Measurements from ENCODE around the gene NOS3. TPM values are rescaled to one million over a fixed set of nuclear protein-coding genes. Genes with fewer than 3 reads are reported as not detected.

The NOS3 gene
- total and polyA plus RNA-seq, 11 donors: 8.9 to 49.4 (median 17.3) TPM

DNA sequence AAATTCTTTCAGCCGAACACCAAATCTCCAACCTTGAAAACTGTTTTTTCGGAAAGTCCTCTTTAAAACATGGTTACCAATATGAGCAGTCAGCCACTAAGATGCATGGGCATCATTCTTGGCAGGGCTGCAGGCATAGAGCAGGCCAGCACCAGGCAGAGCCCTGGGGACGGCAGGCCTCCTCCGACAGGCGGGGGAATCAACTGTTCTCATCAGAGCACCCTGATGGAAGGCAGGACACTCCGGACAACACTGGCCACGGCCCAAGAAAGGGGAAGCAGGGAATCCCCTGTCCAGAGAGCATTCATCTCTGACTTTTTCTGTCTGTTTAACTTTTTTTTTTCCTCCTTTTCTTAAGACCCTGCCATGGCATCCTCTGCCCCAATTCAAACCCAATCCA lies 1.4 kb upstream of the NOS3 start:
- TF ChIP-seq, protein P1, sequence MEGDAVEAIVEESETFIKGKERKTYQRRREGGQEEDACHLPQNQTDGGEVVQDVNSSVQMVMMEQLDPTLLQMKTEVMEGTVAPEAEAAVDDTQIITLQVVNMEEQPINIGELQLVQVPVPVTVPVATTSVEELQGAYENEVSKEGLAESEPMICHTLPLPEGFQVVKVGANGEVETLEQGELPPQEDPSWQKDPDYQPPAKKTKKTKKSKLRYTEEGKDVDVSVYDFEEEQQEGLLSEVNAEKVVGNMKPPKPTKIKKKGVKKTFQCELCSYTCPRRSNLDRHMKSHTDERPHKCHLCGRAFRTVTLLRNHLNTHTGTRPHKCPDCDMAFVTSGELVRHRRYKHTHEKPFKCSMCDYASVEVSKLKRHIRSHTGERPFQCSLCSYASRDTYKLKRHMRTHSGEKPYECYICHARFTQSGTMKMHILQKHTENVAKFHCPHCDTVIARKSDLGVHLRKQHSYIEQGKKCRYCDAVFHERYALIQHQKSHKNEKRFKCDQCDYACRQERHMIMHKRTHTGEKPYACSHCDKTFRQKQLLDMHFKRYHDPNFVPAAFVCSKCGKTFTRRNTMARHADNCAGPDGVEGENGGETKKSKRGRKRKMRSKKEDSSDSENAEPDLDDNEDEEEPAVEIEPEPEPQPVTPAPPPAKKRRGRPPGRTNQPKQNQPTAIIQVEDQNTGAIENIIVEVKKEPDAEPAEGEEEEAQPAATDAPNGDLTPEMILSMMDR (IDR thresholded peaks at IDR 0.05): no peak
- TF ChIP-seq POLR2A (IDR thresholded peaks at IDR 0.05): no peak
- Histone ChIP-seq H3K27ac (peak overlapping the region in 11 of 12 donors; percentile 6 to 93 (median 81)), H3K27me3 (peaks cover 0 to 4% (median 0%) of the 10 kb centered on the region in 9 donors), H3K9me3 (peaks cover 0 to 5% (median 0%) of the 10 kb centered on the region in 12 donors), H3K4me1 (peaks cover 0 to 62% (median 27%) of the 10 kb centered on the region in 12 donors), H3K4me3 (peak overlapping the region in 1 of 12 donors; percentile 15), H3K36me3 (no peaks in the 10 kb centered on the region)
- peak in 1 of 5 donors; percentile 34 for DNase-seq
- intact Hi-C loops (cut with DNase I): loop anchor here in 8 of 10 donors (2.0 to 10.0 kb wide), 8 partner anchors 25 to 212 kb away; no protein-coding TSS in a partner anchor
- WGBS, 4 donors: 28 to 35% (median 31%) methylated on average over 7 of the region's 7 CpGs
- ATAC-seq: no peak

DNA sequence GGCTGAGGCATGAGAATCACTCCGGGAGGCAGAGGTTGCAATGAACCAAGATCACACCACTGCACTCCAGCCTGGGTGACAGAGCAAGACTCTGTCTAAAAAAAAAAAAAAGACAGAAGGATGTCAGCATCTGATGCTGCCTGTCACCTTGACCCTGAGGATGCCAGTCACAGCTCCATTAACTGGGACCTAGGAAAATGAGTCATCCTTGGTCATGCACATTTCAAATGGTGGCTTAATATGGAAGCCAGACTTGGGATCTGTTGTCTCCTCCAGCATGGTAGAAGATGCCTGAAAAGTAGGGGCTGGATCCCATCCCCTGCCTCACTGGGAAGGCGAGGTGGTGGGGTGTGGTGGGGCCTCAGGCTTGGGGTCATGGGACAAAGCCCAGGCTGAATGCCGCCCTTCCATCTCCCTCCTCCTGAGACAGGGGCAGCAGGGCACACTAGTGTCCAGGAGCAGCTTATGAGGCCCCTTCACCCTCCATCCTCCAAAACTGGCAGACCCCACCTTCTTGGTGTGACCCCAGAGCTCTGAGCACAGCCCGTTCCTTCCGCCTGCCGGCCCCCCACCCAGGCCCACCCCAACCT lies 1.3 kb downstream of the NOS3 start:
- 68 to 86% (median 76%) methylated on average over 6 of the region's 6 CpGs for WGBS, 4 donors
- intact Hi-C loops (cut with DNase I): loop anchor here in 1 of 10 donors (5.0 kb wide), 1 partner anchor 205 kb away; no protein-coding TSS in a partner anchor
- DNase-seq: peak in 1 of 5 donors; percentile 37

DNA sequence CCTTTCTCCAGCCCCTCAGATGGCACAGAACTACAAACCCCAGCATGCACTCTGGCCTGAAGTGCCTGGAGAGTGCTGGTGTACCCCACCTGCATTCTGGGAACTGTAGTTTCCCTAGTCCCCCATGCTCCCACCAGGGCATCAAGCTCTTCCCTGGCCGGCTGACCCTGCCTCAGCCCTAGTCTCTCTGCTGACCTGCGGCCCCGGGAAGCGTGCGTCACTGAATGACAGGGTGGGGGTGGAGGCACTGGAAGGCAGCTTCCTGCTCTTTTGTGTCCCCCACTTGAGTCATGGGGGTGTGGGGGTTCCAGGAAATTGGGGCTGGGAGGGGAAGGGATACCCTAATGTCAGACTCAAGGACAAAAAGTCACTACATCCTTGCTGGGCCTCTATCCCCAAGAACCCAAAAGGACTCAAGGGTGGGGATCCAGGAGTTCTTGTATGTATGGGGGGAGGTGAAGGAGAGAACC lies 2.1 kb downstream of the NOS3 start:
- Histone ChIP-seq H3K9me3 (peaks cover 0 to 5% (median 0%) of the 10 kb centered on the region in 12 donors), H3K4me1 (peaks cover 0 to 71% (median 36%) of the 10 kb centered on the region in 12 donors), H3K27me3 (no peaks in the 10 kb centered on the region), H3K27ac (peak overlapping the region; percentile 66 to 92 (median 82)), H3K4me3 (peak overlapping the region in 7 of 12 donors; percentile 31 to 65 (median 58)), H3K36me3 (peaks cover 0 to 6% (median 0%) of the 10 kb centered on the region in 9 donors)
- peak; percentile 65 to 84 (median 74) for DNase-seq
- WGBS, 4 donors: 31 to 36% (median 32%) methylated on average over 5 of the region's 5 CpGs
- peak; percentile 34 to 63 (median 57) for ATAC-seq
- TF ChIP-seq, protein P1 (IDR thresholded peaks at IDR 0.05): no peak
- no peak for TF ChIP-seq POLR2A (IDR thresholded peaks at IDR 0.05)
- intact Hi-C loops (cut with DNase I): loop anchor here in 1 of 10 donors (5.0 kb wide), 1 partner anchor 206 kb away; no protein-coding TSS in a partner anchor

More for the DNA sequence above, 1.3 kb downstream of the NOS3 start:
- Histone ChIP-seq H3K4me3 (no peak overlapping the region), H3K36me3 (no peaks in the 10 kb centered on the region), H3K27ac (peak overlapping the region in 11 of 12 donors; percentile 66 to 92 (median 82)), H3K9me3 (peaks cover 0 to 5% (median 0%) of the 10 kb centered on the region in 12 donors), H3K27me3 (no peaks in the 10 kb centered on the region), H3K4me1 (peaks cover 0 to 68% (median 36%) of the 10 kb centered on the region in 12 donors)
- TF ChIP-seq, protein P1 (IDR thresholded peaks at IDR 0.05): no peak
- TF ChIP-seq POLR2A (IDR thresholded peaks at IDR 0.05): no peak
- no peak for ATAC-seq

DNA sequence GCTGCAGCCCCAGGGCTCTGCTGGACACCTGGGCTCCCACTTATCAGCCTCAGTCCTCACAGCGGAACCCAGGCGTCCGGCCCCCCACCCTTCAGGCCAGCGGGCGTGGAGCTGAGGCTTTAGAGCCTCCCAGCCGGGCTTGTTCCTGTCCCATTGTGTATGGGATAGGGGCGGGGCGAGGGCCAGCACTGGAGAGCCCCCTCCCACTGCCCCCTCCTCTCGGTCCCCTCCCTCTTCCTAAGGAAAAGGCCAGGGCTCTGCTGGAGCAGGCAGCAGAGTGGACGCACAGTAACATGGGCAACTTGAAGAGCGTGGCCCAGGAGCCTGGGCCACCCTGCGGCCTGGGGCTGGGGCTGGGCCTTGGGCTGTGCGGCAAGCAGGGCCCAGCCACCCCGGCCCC lies 2.7 kb downstream of the NOS3 start:
- ATAC-seq: peak; percentile 43 to 76 (median 56)
- H3K4me3 ChIP-seq: peak overlapping the region; percentile 14 to 65 (median 58)
- TF ChIP-seq, protein P1 (IDR thresholded peaks at IDR 0.05): no peak
- TF ChIP-seq POLR2A (IDR thresholded peaks at IDR 0.05): peak in 1 of 2 donors; percentile 63
- peak; percentile 78 to 89 (median 86) for DNase-seq
- 54 to 77% (median 69%) methylated on average over 12 to 14 of the region's 14 CpGs for WGBS, 4 donors
- no peaks in the 10 kb centered on the region for H3K27me3 ChIP-seq
- peaks cover 0 to 65% (median 31%) of the 10 kb centered on the region in 12 donors for H3K4me1 ChIP-seq
- H3K36me3 ChIP-seq: peaks cover 0 to 12% (median 0%) of the 10 kb centered on the region in 9 donors
- peaks cover 0 to 5% (median 0%) of the 10 kb centered on the region in 12 donors for H3K9me3 ChIP-seq
- intact Hi-C loops (cut with DNase I): loop anchor here in 1 of 10 donors (5.0 kb wide), 1 partner anchor 206 kb away; no protein-coding TSS in a partner anchor
- peak overlapping the region; percentile 66 to 93 (median 82) for H3K27ac ChIP-seq
